LNCAP (cell line): ENCODE data around the gene ANTXR1.

Experiments
- TF ChIP-seq, protein P1 (sequence below): fragments of 450-650 bp; IDR thresholded peaks from 2 replicates; pipeline ENCODE4 v1.5.1; 2017; ENCODE audit warnings: mild to moderate bottlenecking

ANTXR1 gene

DNA sequence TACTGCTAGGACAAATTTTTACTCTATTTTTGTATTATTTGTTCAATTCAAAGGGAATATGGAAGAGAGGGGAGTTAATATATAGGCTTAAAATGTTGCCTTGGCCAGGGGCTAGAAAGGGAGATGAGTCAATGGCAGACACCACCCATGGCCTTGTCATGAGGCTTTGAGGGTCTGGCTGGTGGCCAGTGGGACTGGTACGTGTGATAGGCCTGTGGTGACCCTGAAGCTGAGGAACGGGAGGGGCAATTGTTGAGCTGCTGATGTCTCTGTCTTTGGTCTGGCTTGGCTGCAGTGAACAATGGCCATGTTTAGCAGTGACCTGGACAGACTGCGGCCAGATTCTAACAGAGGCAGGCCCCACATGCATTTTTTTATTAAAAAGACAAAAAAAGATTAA lies 20.0 kb upstream of the ANTXR1 start:
- TF ChIP-seq, protein P1, sequence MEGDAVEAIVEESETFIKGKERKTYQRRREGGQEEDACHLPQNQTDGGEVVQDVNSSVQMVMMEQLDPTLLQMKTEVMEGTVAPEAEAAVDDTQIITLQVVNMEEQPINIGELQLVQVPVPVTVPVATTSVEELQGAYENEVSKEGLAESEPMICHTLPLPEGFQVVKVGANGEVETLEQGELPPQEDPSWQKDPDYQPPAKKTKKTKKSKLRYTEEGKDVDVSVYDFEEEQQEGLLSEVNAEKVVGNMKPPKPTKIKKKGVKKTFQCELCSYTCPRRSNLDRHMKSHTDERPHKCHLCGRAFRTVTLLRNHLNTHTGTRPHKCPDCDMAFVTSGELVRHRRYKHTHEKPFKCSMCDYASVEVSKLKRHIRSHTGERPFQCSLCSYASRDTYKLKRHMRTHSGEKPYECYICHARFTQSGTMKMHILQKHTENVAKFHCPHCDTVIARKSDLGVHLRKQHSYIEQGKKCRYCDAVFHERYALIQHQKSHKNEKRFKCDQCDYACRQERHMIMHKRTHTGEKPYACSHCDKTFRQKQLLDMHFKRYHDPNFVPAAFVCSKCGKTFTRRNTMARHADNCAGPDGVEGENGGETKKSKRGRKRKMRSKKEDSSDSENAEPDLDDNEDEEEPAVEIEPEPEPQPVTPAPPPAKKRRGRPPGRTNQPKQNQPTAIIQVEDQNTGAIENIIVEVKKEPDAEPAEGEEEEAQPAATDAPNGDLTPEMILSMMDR, result no peak

DNA sequence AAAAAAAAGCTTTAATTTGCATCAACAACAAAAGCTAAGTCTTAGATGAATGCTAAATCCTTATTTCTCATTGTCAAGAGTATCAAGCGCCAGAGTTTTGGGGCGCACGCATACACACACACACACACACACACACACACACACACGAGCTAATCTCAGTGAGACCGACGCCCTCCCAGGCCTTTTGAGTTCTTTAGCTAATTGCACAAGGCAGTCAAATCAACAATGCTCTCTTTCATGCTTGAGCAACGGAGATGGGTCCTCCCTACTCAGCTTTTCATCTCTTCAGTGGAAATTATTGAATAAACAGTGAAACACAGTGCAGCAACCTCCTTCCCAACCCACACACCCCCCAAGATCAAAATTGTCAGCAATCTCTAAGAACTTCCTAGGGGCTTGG lies 19.3 kb upstream of the ANTXR1 start:
- TF ChIP-seq, protein P1, result no peak

DNA sequence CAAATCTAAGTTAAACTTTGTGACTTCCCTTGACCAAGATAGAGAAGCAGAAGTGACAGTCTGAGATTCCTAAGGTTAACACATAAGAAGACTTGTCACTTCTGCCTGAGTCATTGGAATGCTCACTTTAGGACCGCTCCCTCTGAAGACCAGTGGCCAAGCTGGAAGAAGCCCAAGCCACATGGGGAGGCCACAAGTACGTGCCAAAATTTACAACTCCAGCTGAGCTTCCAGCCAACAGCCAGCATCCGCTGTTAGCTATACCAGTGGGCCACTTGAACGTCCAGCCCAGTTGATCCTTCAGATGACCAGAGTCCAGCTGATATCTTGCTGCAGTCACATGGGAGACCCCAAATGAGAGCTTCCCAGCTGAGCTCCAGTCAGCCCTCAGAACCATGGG lies 18.1 kb upstream of the ANTXR1 start:
- TF ChIP-seq, protein P1, result no peak

DNA sequence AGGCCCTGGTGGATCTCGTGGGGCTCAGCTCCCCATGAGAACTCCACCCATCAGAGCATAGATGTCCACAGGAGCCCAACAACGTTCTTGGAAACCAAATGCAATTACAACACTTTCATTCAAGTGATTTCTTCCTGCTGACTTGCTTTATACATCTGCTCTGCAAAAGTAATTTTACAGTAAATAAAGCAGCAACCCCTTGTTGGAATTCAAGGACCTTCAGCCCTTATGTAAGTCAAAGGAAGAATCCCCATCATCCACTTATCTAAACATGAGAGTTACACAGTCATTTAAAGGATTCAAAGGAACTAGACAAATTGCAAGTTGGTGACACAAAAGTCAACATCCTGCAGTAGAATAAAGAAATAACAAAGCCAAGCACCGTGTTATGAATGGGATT lies 17.1 kb upstream of the ANTXR1 start:
- TF ChIP-seq, protein P1, result no peak

DNA sequence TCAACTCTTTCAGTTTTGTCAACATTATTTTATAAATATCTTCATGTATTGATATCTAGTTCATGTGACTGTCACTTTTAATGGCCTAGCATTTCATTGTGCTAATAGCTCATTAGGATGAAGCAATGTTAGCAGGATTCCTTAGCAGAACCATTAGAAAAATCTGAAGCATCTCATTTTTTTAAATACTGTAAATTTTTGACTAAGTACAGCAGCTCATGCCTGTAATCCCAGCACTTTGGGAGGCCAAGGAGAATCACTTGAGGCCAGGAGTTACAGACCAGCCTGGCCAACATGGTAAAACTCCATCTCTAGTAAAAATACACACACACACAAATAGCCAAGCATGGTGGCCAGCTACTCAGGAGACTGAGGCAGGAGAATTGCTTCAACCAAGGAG lies 15.6 kb upstream of the ANTXR1 start:
- TF ChIP-seq, protein P1, result no peak

DNA sequence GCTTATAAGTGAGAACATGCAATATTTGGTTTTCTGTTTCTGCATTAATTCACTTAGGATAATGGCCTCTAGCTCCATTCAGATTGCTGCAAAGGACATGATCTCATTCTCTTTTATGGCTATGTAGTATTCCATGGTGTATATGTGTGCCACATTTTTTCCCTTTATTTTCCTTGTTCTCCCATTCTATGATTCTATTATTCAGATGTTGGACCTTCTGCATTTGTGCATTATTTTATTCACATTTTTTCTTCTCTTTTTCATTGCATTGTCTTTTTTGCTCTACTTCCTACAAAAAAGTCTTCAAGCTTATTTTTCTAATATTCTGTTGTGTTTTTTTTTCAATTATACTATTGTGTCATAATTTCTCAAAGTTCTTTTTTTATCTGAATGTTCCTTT lies 11.1 kb upstream of the ANTXR1 start:
- TF ChIP-seq, protein P1, result no peak

DNA sequence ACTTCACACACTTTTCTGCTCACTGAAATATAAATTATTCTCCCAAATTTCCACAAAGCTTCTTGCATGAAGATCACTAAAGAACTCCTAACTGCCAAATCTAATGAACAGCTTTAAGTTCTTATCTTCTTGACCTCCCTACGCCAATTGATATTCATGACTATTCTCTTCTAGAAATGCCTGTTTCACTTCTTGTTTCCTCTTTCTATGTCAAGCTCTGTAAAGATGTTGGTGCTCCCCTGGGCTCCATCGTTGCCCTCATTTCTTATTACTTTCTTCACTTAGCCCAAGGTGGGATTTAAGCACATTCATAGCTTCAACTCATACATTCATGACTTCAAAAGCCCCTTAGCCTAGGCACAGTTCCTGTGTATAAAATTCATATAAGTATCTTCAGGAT lies 9.2 kb upstream of the ANTXR1 start:
- TF ChIP-seq, protein P1, result no peak

DNA sequence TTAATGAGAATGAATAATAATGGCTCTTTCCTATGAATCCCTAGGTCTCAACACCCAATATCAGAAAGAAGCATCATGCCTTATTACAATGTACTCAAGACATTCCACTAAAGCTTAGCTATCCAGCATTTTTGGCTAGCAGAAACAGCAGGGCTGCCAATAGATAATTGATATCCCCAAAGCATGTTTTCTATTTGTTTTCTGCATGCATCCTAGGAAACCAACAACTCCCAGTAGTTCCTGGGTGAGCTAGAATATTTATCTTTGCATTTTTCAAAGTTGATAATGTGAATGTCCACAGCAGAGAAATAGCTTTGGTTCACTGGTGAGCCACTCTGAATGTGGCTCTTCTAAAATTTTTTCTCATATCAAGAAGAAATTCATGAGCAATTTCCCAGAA lies 5.8 kb upstream of the ANTXR1 start:
- TF ChIP-seq, protein P1, result no peak
